Fibroblast of lung (primary cell): ENCODE data around the gene ARL16. TPM values are rescaled to one million over a fixed set of nuclear protein-coding genes. Genes with fewer than 3 reads are reported as not detected.

Experiments used
- DNase-seq, 2 donors: peaks; one replicate each; pipeline versions ENCODE4 v3.0.0 to v3.0.0-alpha.2; 2010; ENCODE audit warnings: low read depth in 2 of 2
- H2AFZ ChIP-seq: 2 replicates; pipeline ENCODE4 v1.5.1; 2012; ENCODE audit warnings: low read length, control low read depth, inconsistent platforms
- H3K27ac ChIP-seq: 2 replicates; pipeline ENCODE4 v1.5.1; 2011; ENCODE audit warnings: low read length, control low read depth; ENCODE audit not compliant: insufficient read depth
- H3K27me3 ChIP-seq: 2 replicates; pipeline ENCODE4 v1.5.1; 2011; ENCODE audit warnings: mild to moderate bottlenecking, low read length; ENCODE audit not compliant: control insufficient read depth, insufficient read depth
- H3K36me3 ChIP-seq: 2 replicates; pipeline ENCODE4 v1.5.1; 2011; ENCODE audit warnings: low read length; ENCODE audit not compliant: control insufficient read depth, insufficient read depth
- H3K4me1 ChIP-seq: 2 replicates; pipeline ENCODE4 v1.5.1; 2011; ENCODE audit warnings: low read length; ENCODE audit not compliant: control insufficient read depth, insufficient read depth; ENCODE audit errors: extremely low read depth
- H3K4me2 ChIP-seq: 2 replicates; pipeline ENCODE4 v1.5.1; 2011; ENCODE audit warnings: low read length, control low read depth; ENCODE audit not compliant: insufficient read depth; ENCODE audit errors: extremely low read depth
- H3K4me3 ChIP-seq, 4 experiments: fragments of 200-600 bp in 1 of 4; sonication (generic) in 1 of 4; replicated peaks in 1 of 4; 2 replicates each; pipeline ENCODE4 v1.5.1; 2011 to 2016; ENCODE audit warnings: low read length in 4 of 4, low read depth in 3 of 4, mild to moderate bottlenecking in 3 of 4, control low read depth in 2 of 4, inconsistent platforms in 1 of 4, mixed read lengths in 1 of 4; ENCODE audit not compliant: insufficient read depth in 1 of 4; ENCODE audit errors: control extremely low read depth in 1 of 4
- H3K79me2 ChIP-seq: 2 replicates; pipeline ENCODE4 v1.5.1; 2012; ENCODE audit warnings: mild to moderate bottlenecking, low read length, inconsistent platforms; ENCODE audit not compliant: control insufficient read depth, insufficient read depth
- H3K9ac ChIP-seq: 2 replicates; pipeline ENCODE4 v1.5.1; 2011; ENCODE audit warnings: mild to moderate bottlenecking, low read length, control low read depth; ENCODE audit not compliant: insufficient read depth
- H3K9me3 ChIP-seq: 2 replicates; pipeline ENCODE4 v1.5.1; 2012; ENCODE audit warnings: low read depth, low read length; ENCODE audit not compliant: control insufficient read depth, insufficient read depth
- H4K20me1 ChIP-seq: 2 replicates; pipeline ENCODE4 v1.5.1; 2011; ENCODE audit warnings: low read length; ENCODE audit not compliant: control insufficient read depth, insufficient read depth; ENCODE audit errors: extremely low read depth
- EZH2 ChIP-seq: IDR thresholded peaks from 2 replicates; pipeline ENCODE4 v1.5.1; 2012; ENCODE audit warnings: low read length, control low read depth, mild to moderate bottlenecking; ENCODE audit errors: missing control alignments
- polyA plus RNA-seq, 2 donors: library from polyadenylated mRNA; depleted of rRNA in 1 of 2; stranded (reverse) in 1 of 2; unstranded in 1 of 2; fragments of >200 nt; gene quantifications; 2 replicates each; pipeline ENCODE4 v1.2.1, GENCODE V29; 2011 to 2012; ENCODE audit warnings: missing spikeins in 1 of 2
- total RNA-seq: library from RNA; depleted of rRNA; stranded (reverse); fragments of >200 nt; gene quantifications from 2 replicates; pipeline ENCODE4 v1.2.1, GENCODE V29; 2014
- TF ChIP-seq, protein P1 (sequence below), 2 donors: IDR thresholded peaks in 1 of 2; conservative IDR thresholded peaks in 1 of 2; 1 replicate in 1 of 2; 2 replicates in 1 of 2; pipeline ENCODE4 v1.5.1; 2011 to 2012; ENCODE audit warnings: low read length in 2 of 2, control low read depth in 1 of 2, inconsistent platforms in 1 of 2, low read depth in 1 of 2, mild to moderate bottlenecking in 1 of 2

Gene ARL16
- total and polyA plus RNA-seq, 2 donors (not counting 1 experiment from before 2014, with no cell fraction given): 28.1 to 35.8 TPM

DNA sequence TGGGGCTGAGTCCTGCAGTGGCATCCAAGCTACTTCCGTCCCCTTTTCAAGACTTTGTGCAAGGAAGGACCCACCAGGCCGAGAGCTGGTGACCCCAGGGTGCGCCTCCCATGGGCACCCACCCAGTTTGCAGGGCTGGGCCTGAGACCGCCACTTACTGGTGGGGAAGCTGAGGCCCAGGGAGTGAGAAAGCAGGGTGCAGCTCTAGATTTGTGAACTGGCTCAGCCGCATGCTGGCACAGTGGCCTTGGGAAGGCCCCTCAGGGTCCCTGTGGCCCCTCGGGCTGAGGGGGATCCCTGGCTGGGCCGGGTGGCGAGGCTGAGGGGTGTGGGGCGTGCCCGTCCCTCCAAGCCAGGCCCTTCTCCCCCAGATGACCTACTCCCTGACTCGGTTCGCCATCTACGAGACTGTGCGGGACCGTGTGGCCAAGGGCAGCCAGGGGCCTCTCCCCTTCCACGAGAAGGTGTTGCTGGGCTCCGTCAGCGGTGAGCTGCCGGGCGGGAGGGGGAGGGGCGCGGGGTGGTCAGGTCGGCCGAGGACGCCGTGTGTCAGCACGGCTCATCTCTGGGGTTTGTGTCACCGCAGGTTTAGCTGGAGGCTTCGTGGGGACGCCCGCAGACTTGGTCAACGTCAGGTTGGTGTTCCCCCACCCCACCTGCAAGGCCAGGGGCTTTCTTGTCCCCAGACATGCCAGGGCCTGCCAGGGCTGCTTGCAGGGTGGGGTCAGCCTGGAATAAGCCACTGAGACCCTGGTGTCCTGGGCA lies 31.7 kb upstream of the ARL16 start:
- Histone ChIP-seq H3K27me3 (no peaks in the 10 kb centered on the region), H3K79me2 (peaks cover 7% of the 10 kb centered on the region), H3K36me3 (peaks cover 3% of the 10 kb centered on the region), H3K9me3 (no peaks in the 10 kb centered on the region), H3K27ac (no peak overlapping the region), H3K4me1 (peaks cover 20% of the 10 kb centered on the region), H2AFZ (no peak overlapping the region), H4K20me1 (no peaks in the 10 kb centered on the region), H3K4me2 (no peak overlapping the region), H3K9ac (no peak overlapping the region), H3K4me3 (no peak overlapping the region)
- no peak for DNase-seq
- TF ChIP-seq, protein P1, sequence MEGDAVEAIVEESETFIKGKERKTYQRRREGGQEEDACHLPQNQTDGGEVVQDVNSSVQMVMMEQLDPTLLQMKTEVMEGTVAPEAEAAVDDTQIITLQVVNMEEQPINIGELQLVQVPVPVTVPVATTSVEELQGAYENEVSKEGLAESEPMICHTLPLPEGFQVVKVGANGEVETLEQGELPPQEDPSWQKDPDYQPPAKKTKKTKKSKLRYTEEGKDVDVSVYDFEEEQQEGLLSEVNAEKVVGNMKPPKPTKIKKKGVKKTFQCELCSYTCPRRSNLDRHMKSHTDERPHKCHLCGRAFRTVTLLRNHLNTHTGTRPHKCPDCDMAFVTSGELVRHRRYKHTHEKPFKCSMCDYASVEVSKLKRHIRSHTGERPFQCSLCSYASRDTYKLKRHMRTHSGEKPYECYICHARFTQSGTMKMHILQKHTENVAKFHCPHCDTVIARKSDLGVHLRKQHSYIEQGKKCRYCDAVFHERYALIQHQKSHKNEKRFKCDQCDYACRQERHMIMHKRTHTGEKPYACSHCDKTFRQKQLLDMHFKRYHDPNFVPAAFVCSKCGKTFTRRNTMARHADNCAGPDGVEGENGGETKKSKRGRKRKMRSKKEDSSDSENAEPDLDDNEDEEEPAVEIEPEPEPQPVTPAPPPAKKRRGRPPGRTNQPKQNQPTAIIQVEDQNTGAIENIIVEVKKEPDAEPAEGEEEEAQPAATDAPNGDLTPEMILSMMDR (conservative IDR thresholded peaks at IDR 0.05 in 1 of 2, IDR thresholded peaks at IDR 0.05 in 1 of 2; ENCODE audit: low read depth in 1 of 2, low read length in 2 of 2): no peak
- no peak for TF ChIP-seq EZH2

DNA sequence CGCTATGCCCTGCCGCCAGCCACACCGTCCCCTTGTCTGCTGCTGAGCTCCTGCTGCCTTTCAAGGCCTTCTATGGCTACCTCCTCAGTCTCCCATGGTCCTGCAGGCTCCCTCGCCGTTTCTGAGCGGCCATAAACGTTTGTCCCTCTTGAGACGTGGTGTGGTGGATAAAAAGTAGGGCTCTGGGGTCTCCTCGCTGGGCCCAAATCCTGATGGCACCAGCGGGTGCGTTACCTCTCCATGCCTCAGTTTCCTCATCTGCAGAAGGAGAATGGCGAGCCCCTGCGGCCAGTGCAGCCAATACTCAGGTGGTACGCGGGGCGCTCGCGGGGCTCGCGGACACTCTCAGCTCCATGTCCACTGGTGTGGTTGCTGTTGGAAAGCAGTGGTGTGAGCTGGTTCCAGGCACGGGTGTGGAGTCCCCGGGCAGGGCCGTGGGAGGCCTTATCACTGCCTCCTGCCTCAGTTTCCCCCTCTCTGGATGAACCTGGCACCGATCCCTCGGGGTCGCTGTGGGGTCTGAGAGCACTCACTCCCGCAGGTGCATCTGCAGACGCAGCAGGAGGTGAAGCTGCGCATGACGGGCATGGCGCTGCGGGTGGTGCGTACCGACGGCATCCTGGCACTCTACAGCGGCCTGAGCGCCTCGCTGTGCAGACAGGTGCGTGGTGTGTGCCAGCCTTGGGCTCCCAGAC lies 31.0 kb upstream of the ARL16 start:
- Histone ChIP-seq H3K4me1 (peaks cover 20% of the 10 kb centered on the region), H3K4me3 (no peak overlapping the region), H4K20me1 (no peaks in the 10 kb centered on the region), H3K4me2 (no peak overlapping the region), H3K27me3 (no peaks in the 10 kb centered on the region), H2AFZ (no peak overlapping the region), H3K9ac (no peak overlapping the region), H3K27ac (no peak overlapping the region), H3K79me2 (peaks cover 7% of the 10 kb centered on the region), H3K9me3 (no peaks in the 10 kb centered on the region), H3K36me3 (peaks cover 3% of the 10 kb centered on the region)
- TF ChIP-seq, protein P1 (conservative IDR thresholded peaks at IDR 0.05 in 1 of 2, IDR thresholded peaks at IDR 0.05 in 1 of 2; ENCODE audit: low read depth in 1 of 2, low read length in 2 of 2): no peak
- TF ChIP-seq EZH2: no peak
- DNase-seq: no peak

DNA sequence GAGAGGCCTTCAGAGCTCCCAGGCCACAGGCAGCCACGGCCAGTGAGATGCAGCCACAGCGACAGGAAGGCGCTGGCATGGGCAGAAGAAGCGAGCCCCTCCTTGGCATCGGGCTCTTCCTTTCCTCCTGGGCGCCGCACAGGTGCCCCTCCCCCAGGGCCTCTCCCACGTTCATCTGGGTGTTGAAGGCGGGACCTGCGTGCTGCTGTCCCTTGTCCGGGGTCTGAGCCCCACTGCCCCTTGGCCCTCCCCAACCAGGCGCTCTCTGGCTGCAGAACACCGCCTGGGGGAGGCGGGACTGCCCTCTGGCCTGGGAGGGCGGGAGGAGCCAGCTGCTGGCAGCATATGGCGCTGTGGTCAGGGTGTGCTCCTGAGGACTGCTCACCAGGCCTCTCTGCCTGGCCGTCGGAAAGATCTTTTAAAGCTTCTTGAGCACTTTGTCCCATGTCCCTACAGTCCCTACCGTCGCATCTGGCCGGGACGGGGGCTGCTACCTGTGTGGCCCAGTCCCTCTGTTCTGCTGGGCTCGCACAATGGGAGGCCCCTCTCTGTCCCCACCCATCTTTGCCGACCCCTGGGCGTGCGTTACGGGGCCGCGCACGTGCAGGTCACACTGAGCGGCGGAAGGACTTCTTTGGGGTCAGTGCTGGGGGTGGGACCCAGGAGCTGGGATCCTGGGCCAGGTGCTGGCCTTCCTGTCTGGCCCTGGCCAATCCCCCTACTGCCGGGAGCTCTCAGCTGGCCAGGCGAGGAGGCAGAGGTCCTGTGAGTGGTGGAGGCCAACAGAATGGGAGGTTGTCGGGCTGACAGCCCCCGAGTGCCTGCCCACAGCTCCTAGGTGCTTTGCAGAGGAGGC lies 30.2 kb upstream of the ARL16 start:
- Histone ChIP-seq H3K4me1 (peaks cover 20% of the 10 kb centered on the region), H3K79me2 (peaks cover 7% of the 10 kb centered on the region), H3K27ac (no peak overlapping the region), H3K9ac (no peak overlapping the region), H3K36me3 (peaks cover under 1% of the 10 kb centered on the region), H2AFZ (no peak overlapping the region), H3K9me3 (no peaks in the 10 kb centered on the region), H3K4me3 (peak overlapping the region in 2 of 4 experiments; percentile 36 to 66), H4K20me1 (no peaks in the 10 kb centered on the region), H3K4me2 (peak overlapping the region; percentile 93), H3K27me3 (no peaks in the 10 kb centered on the region)
- DNase-seq: no peak
- no peak for TF ChIP-seq EZH2
- TF ChIP-seq, protein P1 (conservative IDR thresholded peaks at IDR 0.05 in 1 of 2, IDR thresholded peaks at IDR 0.05 in 1 of 2; ENCODE audit: low read depth in 1 of 2, low read length in 2 of 2): no peak
